GM19455 (cell line): ENCODE results near the gene FPGS.
"Not testable (repeated sequence)": the region's sequence is repeated elsewhere in the genome, so short reads cannot be mapped to it uniquely, and the experiment has no call there.

Source experiments
- ATAC-seq: cut with Tn5 transposase; IDR thresholded peaks from one replicate; pipeline ENCODE4 v1.9.1; 2021; ENCODE audit not compliant: unreplicated experiment

Gene FPGS

GRCh38 chr9:127835991-127836516 is 33.4 kb downstream of the FPGS start:
- ATAC-seq = no peak

GRCh38 chr9:127836561-127836960 is 33.9 kb downstream of the FPGS start:
- ATAC-seq = not testable (repeated sequence)

- ATAC-seq = no peak
Observed at GRCh38 chr9:127837346-127837745, 34.7 kb downstream of the FPGS start.

- no peak for ATAC-seq
Observed at GRCh38 chr9:127838375-127839078, 35.8 kb downstream of the FPGS start.

GRCh38 chr9:127841087-127841835 is 38.6 kb downstream of the FPGS start:
- no peak for ATAC-seq

- ATAC-seq = no peak
Observed at GRCh38 chr9:127844821-127845359, 42.2 kb downstream of the FPGS start.

- ATAC-seq = not testable (repeated sequence)
Observed at GRCh38 chr9:127845619-127846018, 42.9 kb downstream of the FPGS start.

GRCh38 chr9:127846443-127847177 is 43.9 kb downstream of the FPGS start:
- no peak for ATAC-seq

- ATAC-seq = no peak
Observed at GRCh38 chr9:127847178-127847510, 44.5 kb downstream of the FPGS start.

GRCh38 chr9:127847833-127848755 is 45.4 kb downstream of the FPGS start:
- ATAC-seq = no peak

- no peak for ATAC-seq
Observed at GRCh38 chr9:127848756-127849504, 46.2 kb downstream of the FPGS start.

GRCh38 chr9:127850286-127850830 is 47.7 kb downstream of the FPGS start:
- ATAC-seq = no peak

GRCh38 chr9:127852829-127853228 is 50.1 kb downstream of the FPGS start:
- no peak for ATAC-seq

GRCh38 chr9:127853312-127854183 is 50.9 kb downstream of the FPGS start:
- no peak for ATAC-seq

GRCh38 chr9:127854184-127854806 is 51.6 kb downstream of the FPGS start, which contains the start of gene ENG:
TSS of gene ENG (minus strand) at chr9:127854658. CDS start at chr9:127854355, 303 bp downstream.
- ATAC-seq = no peak

- ATAC-seq = no peak
Observed at GRCh38 chr9:127854960-127855359, 52.3 kb downstream of the FPGS start.

- no peak for ATAC-seq
Observed at GRCh38 chr9:127855522-127855921, 52.8 kb downstream of the FPGS start.
